HEK293T (cell line): ENCODE results near the gene KCNMA1.

Source experiments
- BHLHE40 ChIP-seq: fragments of 450-650 bp; IDR thresholded peaks from 2 replicates; pipeline ENCODE4 v1.6.1; 2016; ENCODE audit warnings: mild to moderate bottlenecking, moderate library complexity, borderline replicate concordance
- CTBP1 ChIP-seq: fragments of 450-650 bp; IDR thresholded peaks from 2 replicates; pipeline ENCODE4 v1.6.1; 2016; ENCODE audit warnings: borderline replicate concordance

- TF ChIP-seq BHLHE40, result no peak
- TF ChIP-seq CTBP1, result no peak
Observed at GRCh38 chr10:77165445-77166208, 472.0 kb downstream of the KCNMA1 start.
